PFSK-1 (cell line): ENCODE measurements around the gene TMEM89.

Experiments
- FOXP2 ChIP-seq: optimal IDR thresholded peaks from 2 replicates; pipeline ENCODE3; 2011; ENCODE audit warnings: borderline replicate concordance, control low read depth, inconsistent platforms; ENCODE audit not compliant: insufficient read depth; ENCODE audit errors: extremely low read length, extremely low read depth
- POLR2AphosphoS5 ChIP-seq: IDR thresholded peaks from 2 replicates; pipeline ENCODE4 v1.6.1; 2012; ENCODE audit warnings: low read depth, mild to moderate bottlenecking, control low read depth, low read length, moderate library complexity
- REST ChIP-seq, 2 experiments: IDR thresholded peaks; 2 replicates each; pipeline versions ENCODE4 v1.6.1 to v1.8.0; 2011 to 2012; ENCODE audit warnings: low read depth in 2 of 2, low read length in 2 of 2, control low read depth in 1 of 2, inconsistent platforms in 1 of 2, mild to moderate bottlenecking in 1 of 2, moderate library complexity in 1 of 2; ENCODE audit not compliant: insufficient read depth in 1 of 2
- SIN3A ChIP-seq: IDR thresholded peaks from 2 replicates; pipeline ENCODE4 v1.6.1; 2012; ENCODE audit warnings: mild to moderate bottlenecking, low read length, moderate library complexity, borderline replicate concordance; ENCODE audit not compliant: insufficient read depth
- TAF1 ChIP-seq: IDR thresholded peaks from 2 replicates; pipeline ENCODE4 v1.6.1; 2012; ENCODE audit warnings: low read length, control low read depth, borderline replicate concordance; ENCODE audit not compliant: insufficient read depth

TMEM89 gene

GRCh38 chr3:48647714-48648113 is 26.1 kb upstream of the TMEM89 start:
- no peak for TF ChIP-seq SIN3A
- TF ChIP-seq FOXP2: no peak
- TF ChIP-seq POLR2AphosphoS5: no peak
- TF ChIP-seq REST (IDR thresholded peaks at IDR 0.05; ENCODE audit: insufficient read depth in 1 of 2, low read depth in 2 of 2, low read length in 2 of 2): no peak
- TF ChIP-seq TAF1: no peak

GRCh38 chr3:48644898-48645760 is 23.6 kb upstream of the TMEM89 start:
- TF ChIP-seq POLR2AphosphoS5: no peak
- no peak for TF ChIP-seq TAF1
- TF ChIP-seq SIN3A: no peak
- TF ChIP-seq FOXP2: no peak
- TF ChIP-seq REST (IDR thresholded peaks at IDR 0.05; ENCODE audit: insufficient read depth in 1 of 2, low read depth in 2 of 2, low read length in 2 of 2): no peak

GRCh38 chr3:48642605-48643004 is 21.0 kb upstream of the TMEM89 start:
- TF ChIP-seq POLR2AphosphoS5 (no peak), SIN3A (no peak)

DNA sequence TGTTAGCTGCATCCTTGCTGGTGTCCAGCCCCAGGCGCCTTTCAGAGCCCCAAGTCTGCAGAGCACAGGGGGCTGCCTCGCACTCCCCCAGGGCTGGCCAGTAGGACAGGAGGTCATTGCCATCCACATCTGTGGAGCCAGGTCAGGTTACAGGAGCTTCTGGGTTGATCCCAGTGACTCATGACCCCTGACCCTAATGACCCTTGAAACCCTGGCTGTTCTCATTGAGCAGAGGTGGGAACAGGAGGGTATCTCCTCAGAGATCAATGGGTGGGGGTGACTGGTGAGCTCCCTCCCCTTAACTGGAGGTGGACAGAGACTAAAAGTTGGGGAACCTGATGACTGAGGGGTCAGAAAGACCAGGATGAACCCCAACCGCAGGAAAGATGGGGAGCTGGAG is 19.8 kb upstream of the TMEM89 start:
- TF ChIP-seq REST (IDR thresholded peaks at IDR 0.05; ENCODE audit: insufficient read depth in 1 of 2, low read depth in 2 of 2, low read length in 2 of 2) (no peak), TAF1 (no peak), FOXP2 (no peak), SIN3A (no peak), POLR2AphosphoS5 (no peak)

- no peak for TF ChIP-seq POLR2AphosphoS5
These were observed 18.5 kb upstream of the TMEM89 start for GRCh38 chr3:48639944-48640606.

DNA sequence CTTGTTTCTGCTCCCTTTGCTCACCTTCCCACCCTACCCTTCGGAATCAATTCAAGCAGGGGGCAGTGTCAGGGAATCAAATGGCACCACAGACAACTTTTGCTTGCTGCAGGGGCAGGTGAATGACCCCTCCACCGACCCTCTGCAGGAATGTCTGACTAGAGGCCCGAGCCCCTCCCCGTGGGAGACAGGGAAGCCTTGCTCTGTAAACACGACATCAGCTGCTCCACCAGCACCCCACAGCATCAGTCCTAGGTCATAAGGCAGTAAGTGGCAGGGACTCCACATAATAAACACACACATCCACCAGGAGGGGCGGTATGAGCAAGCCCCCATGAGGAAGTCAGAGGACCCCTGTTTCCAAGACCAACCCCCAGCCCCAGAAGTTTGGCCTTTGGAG is 15.7 kb upstream of the TMEM89 start:
- no peak for TF ChIP-seq SIN3A
- TF ChIP-seq FOXP2: no peak
- TF ChIP-seq TAF1: no peak
- TF ChIP-seq POLR2AphosphoS5: no peak
- TF ChIP-seq REST (IDR thresholded peaks at IDR 0.05; ENCODE audit: insufficient read depth in 1 of 2, low read depth in 2 of 2, low read length in 2 of 2): no peak
